Skeletal muscle tissue (tissue), 4 donors: ENCODE measurements around the gene PTHLH. TPM values are rescaled to one million over a fixed set of nuclear protein-coding genes. Genes with fewer than 3 reads are reported as not detected.

Experiments
- H3K27ac ChIP-seq: one replicate; pipeline ENCODE4 v1.7.0; 2013; ENCODE audit warnings: mild to moderate bottlenecking, low read depth, low read length, inconsistent platforms
- H3K27me3 ChIP-seq, 3 donors: one replicate each; pipeline ENCODE4 v1.7.0; 2013; ENCODE audit warnings: low read length in 3 of 3; ENCODE audit not compliant: control insufficient read depth in 3 of 3, insufficient read depth in 3 of 3
- H3K36me3 ChIP-seq, 3 donors: one replicate each; pipeline ENCODE4 v1.7.0; 2013; ENCODE audit warnings: low read length in 3 of 3; ENCODE audit not compliant: control insufficient read depth in 3 of 3, insufficient read depth in 3 of 3
- H3K4me1 ChIP-seq, 3 donors: one replicate each; pipeline ENCODE4 v1.7.0; 2013; ENCODE audit warnings: low read length in 3 of 3, mild to moderate bottlenecking in 3 of 3; ENCODE audit not compliant: control insufficient read depth in 3 of 3, insufficient read depth in 3 of 3
- H3K4me3 ChIP-seq, 3 donors: one replicate each; pipeline ENCODE4 v1.7.0; 2013; ENCODE audit warnings: low read length in 3 of 3
- H3K9ac ChIP-seq, 3 donors: one replicate each; pipeline ENCODE4 v1.7.0; 2013; ENCODE audit warnings: low read length in 3 of 3, mild to moderate bottlenecking in 3 of 3, moderate library complexity in 2 of 3, low read depth in 1 of 3
- H3K9me3 ChIP-seq, 3 donors: one replicate each; pipeline ENCODE4 v1.7.0; 2013; ENCODE audit warnings: low read length in 3 of 3; ENCODE audit not compliant: control insufficient read depth in 3 of 3
- total RNA-seq: library from RNA; depleted of rRNA; stranded (reverse); fragments of >200 nt; gene quantifications from one replicate; pipeline ENCODE4 v1.2.3, GENCODE V29; 2014
- donor health status: Osteomylitis.

The PTHLH gene
- total RNA-seq, 1 donor from 2014 or later = 0.52 TPM

GRCh38 chr12:27979145-27979544 lies 6.6 kb upstream of the PTHLH start:
- H3K27me3 ChIP-seq = peaks cover 19 to 23% (median 20%) of the 10 kb centered on the region in 3 donors

GRCh38 chr12:27975222-27976136 lies 2.9 kb upstream of the PTHLH start:
- H3K27ac ChIP-seq = no peak overlapping the region
- peak overlapping the region; percentile 14 to 35 (median 29) for H3K4me3 ChIP-seq

More at GRCh38 chr12:27979145-27979544, 6.6 kb upstream of the PTHLH start:
- no peaks in the 10 kb centered on the region for H3K9me3 ChIP-seq
- no peak overlapping the region for H3K27ac ChIP-seq
- H3K9ac ChIP-seq = no peak overlapping the region
- H3K4me1 ChIP-seq = peaks cover 3 to 11% (median 9%) of the 10 kb centered on the region in 3 donors
- no peak overlapping the region for H3K4me3 ChIP-seq
- no peaks in the 10 kb centered on the region for H3K36me3 ChIP-seq

GRCh38 chr12:27974735-27975221 lies 2.2 kb upstream of the PTHLH start:
- Histone ChIP-seq H3K27ac (no peak overlapping the region), H3K27me3 (peaks cover 34 to 44% (median 36%) of the 10 kb centered on the region in 3 donors), H3K36me3 (no peaks in the 10 kb centered on the region), H3K9me3 (no peaks in the 10 kb centered on the region), H3K4me1 (peaks cover 11 to 13% (median 11%) of the 10 kb centered on the region in 3 donors), H3K4me3 (peak overlapping the region in 2 of 3 donors; percentile 29 to 35), H3K9ac (no peak overlapping the region)

More at GRCh38 chr12:27975222-27976136, 2.9 kb upstream of the PTHLH start:
- H3K27me3 ChIP-seq = peaks cover 31 to 41% (median 36%) of the 10 kb centered on the region in 3 donors
- H3K36me3 ChIP-seq = no peaks in the 10 kb centered on the region
- no peaks in the 10 kb centered on the region for H3K9me3 ChIP-seq
- peaks cover 9 to 11% (median 11%) of the 10 kb centered on the region in 3 donors for H3K4me1 ChIP-seq
- no peak overlapping the region for H3K9ac ChIP-seq

GRCh38 chr12:27973487-27973890 lies 956 bp upstream of the PTHLH start:
- Histone ChIP-seq H3K9ac (no peak overlapping the region), H3K27me3 (peaks cover 36 to 56% (median 45%) of the 10 kb centered on the region in 3 donors), H3K4me3 (no peak overlapping the region), H3K36me3 (no peaks in the 10 kb centered on the region), H3K4me1 (peaks cover 18 to 26% (median 23%) of the 10 kb centered on the region in 3 donors), H3K9me3 (no peaks in the 10 kb centered on the region), H3K27ac (no peak overlapping the region)

GRCh38 chr12:27971606-27972005 lies 927 bp downstream of the PTHLH start:
- Histone ChIP-seq H3K4me3 (no peak overlapping the region), H3K9me3 (no peaks in the 10 kb centered on the region), H3K27me3 (peaks cover 36 to 70% (median 48%) of the 10 kb centered on the region in 3 donors), H3K27ac (no peak overlapping the region), H3K36me3 (no peaks in the 10 kb centered on the region), H3K9ac (no peak overlapping the region), H3K4me1 (peaks cover 18 to 28% (median 23%) of the 10 kb centered on the region in 3 donors)

- peaks cover 18 to 28% (median 23%) of the 10 kb centered on the region in 3 donors for H3K4me1 ChIP-seq
- peak overlapping the region in 1 of 3 donors; percentile 41 for H3K9ac ChIP-seq
- H3K27me3 ChIP-seq = peaks cover 34 to 67% (median 46%) of the 10 kb centered on the region in 3 donors
- peak overlapping the region in 1 of 3 donors; percentile 35 for H3K4me3 ChIP-seq
- no peaks in the 10 kb centered on the region for H3K9me3 ChIP-seq
- H3K27ac ChIP-seq = no peak overlapping the region
- H3K36me3 ChIP-seq = no peaks in the 10 kb centered on the region
Observed at GRCh38 chr12:27971121-27971489, 1.4 kb downstream of the PTHLH start.

- Histone ChIP-seq H3K4me3 (peak overlapping the region; percentile 35 to 53 (median 45)), H3K9ac (peak overlapping the region in 1 of 3 donors; percentile 41), H3K36me3 (no peaks in the 10 kb centered on the region), H3K27ac (no peak overlapping the region), H3K27me3 (peaks cover 28 to 61% (median 40%) of the 10 kb centered on the region in 3 donors), H3K4me1 (peaks cover 15 to 28% (median 23%) of the 10 kb centered on the region in 3 donors), H3K9me3 (no peaks in the 10 kb centered on the region)
Observed at GRCh38 chr12:27970401-27971120, 2.0 kb downstream of the PTHLH start.

GRCh38 chr12:27969624-27970400 lies 2.7 kb downstream of the PTHLH start:
- no peaks in the 10 kb centered on the region for H3K9me3 ChIP-seq
- no peaks in the 10 kb centered on the region for H3K36me3 ChIP-seq
- H3K27ac ChIP-seq = no peak overlapping the region
- H3K27me3 ChIP-seq = peaks cover 27 to 54% (median 35%) of the 10 kb centered on the region in 3 donors
- peak overlapping the region; percentile 66 to 79 (median 72) for H3K4me3 ChIP-seq
- peak overlapping the region; percentile 11 to 83 (median 64) for H3K9ac ChIP-seq
- peaks cover 10 to 28% (median 16%) of the 10 kb centered on the region in 3 donors for H3K4me1 ChIP-seq

- H3K27me3 ChIP-seq = peaks cover 20 to 46% (median 28%) of the 10 kb centered on the region in 3 donors
- H3K4me1 ChIP-seq = peaks cover 7 to 25% (median 14%) of the 10 kb centered on the region in 3 donors
- H3K36me3 ChIP-seq = no peaks in the 10 kb centered on the region
- no peak overlapping the region for H3K27ac ChIP-seq
- no peaks in the 10 kb centered on the region for H3K9me3 ChIP-seq
- H3K4me3 ChIP-seq = peak overlapping the region; percentile 66 to 79 (median 72)
- peak overlapping the region; percentile 10 to 26 (median 11) for H3K9ac ChIP-seq
Observed at GRCh38 chr12:27968972-27969623, 3.4 kb downstream of the PTHLH start.
